HG03159 (cell line): ENCODE measurements around the gene TPI1.

Source experiments
- ATAC-seq: cut with Tn5 transposase; IDR thresholded peaks from one replicate; pipeline ENCODE4 v1.9.1; 2021; ENCODE audit warnings: mild to moderate bottlenecking, moderate library complexity; ENCODE audit not compliant: unreplicated experiment

The TPI1 gene

GRCh38 chr12:6916426-6917200, 49.3 kb downstream of the TPI1 start:
- ATAC-seq: no peak

- ATAC-seq: no peak
Observed at GRCh38 chr12:6917491-6918231, 50.3 kb downstream of the TPI1 start.

GRCh38 chr12:6919588-6919987, 52.3 kb downstream of the TPI1 start:
- ATAC-seq: no peak
